ENCODE data around the gene TAF1D. TPM values are rescaled to one million over a fixed set of nuclear protein-coding genes. Genes with fewer than 3 reads are reported as not detected.

Gene TAF1D
- 793 and 868 TPM in 2 replicates for total RNA-seq (2013; cell fraction: nucleolus; rRNA removed)
- total RNA-seq (2014; rRNA removed) (191 and 254 TPM in 2 replicates), total RNA-seq (2014; rRNA removed; fragmentation: Illumina TruSeq; extraction: Trizol) (301 and 314 TPM in 2 replicates), total RNA-seq (2021) (180 and 206 TPM in 2 replicates), polyA plus RNA-seq (2011; rRNA removed) (224 and 373 TPM in 2 replicates), polyA plus RNA-seq (2014; fragmentation: Illumina TruSeq; extraction: Trizol) (270 and 380 TPM in 2 replicates), polyA plus RNA-seq (2014; fragmentation: Nextera tagmentation; extraction: Ambion mirVana) (100 to 1,000 TPM; 112 to 181 TPM), polyA plus RNA-seq (2014; rRNA removed) (179 and 220 TPM in 2 replicates), polyA plus RNA-seq (2016; fragmentation: Nextera tagmentation; extraction: Ambion mirVana) (100 to 1,000 TPM; 101 to 110 TPM), polyA minus RNA-seq (2011; rRNA and poly(A)+ RNA removed) (91.2 and 125 TPM in 2 replicates), Bru-seq, nascent RNA (percentile 99 among the genes with signal in this experiment), BruChase-seq, experiment 1, labeled RNA remaining after a 6-hour chase (percentile 99 among the genes with signal in this experiment), BruChase-seq, experiment 2, labeled RNA remaining after a 2-hour chase (percentile 99 among the genes with signal in this experiment)
- polyA plus RNA-seq (2011; ENCODE audit: low read depth) = 109 TPM
- polyA plus RNA-seq (2011; cell fraction: cytosol; rRNA removed) = 52.9 and 55.8 TPM in 2 replicates
- polyA plus RNA-seq (2011; cell fraction: nucleus; rRNA removed) = 359 and 420 TPM in 2 replicates
- 132 and 157 TPM in 2 replicates for polyA plus RNA-seq (2012)
- polyA minus RNA-seq (2011; cell fraction: cytosol; rRNA and poly(A)+ RNA removed) = 60.7 and 72.5 TPM in 2 replicates
- 233 and 316 TPM in 2 replicates for polyA minus RNA-seq (2011; cell fraction: nucleus; rRNA and poly(A)+ RNA removed)
- long read RNA-seq, experiment 1, partial matches to known transcripts = 11 of 30 reads
- long read RNA-seq, experiment 1, other reads (novel, unspliced or antisense) = 16 of 30 reads
- long read RNA-seq, experiment 2, transcript TAF1D-203 (6 exons, 2,082 nt) = major isoform, 9 of 102 reads
- long read RNA-seq, experiment 2, partial matches to known transcripts = 65 of 102 reads
- long read RNA-seq, experiment 2, other reads (novel, unspliced or antisense) = 24 of 102 reads

GRCh38 chr11:93741094-93741881, at the start of gene TAF1D, which contains the start of gene C11orf54:
TAF1D (minus strand) TSS chr11:93741495; CDS start chr11:93739304, 2,191 bp downstream.
C11orf54 (plus strand) TSS chr11:93741672; CDS start chr11:93747394, 5,722 bp downstream.
- H3K79me2 ChIP-seq (ENCODE audit: control insufficient read depth, insufficient read depth, low read length) = peaks cover 72% of the 10 kb centered on the region
- H2AFZ ChIP-seq (ENCODE audit: control insufficient read depth, low read depth, low read length) = peak within 1 kb of the TSS; percentile 88
- under 1% methylated on average over 64 of the region's 65 CpGs for WGBS (ENCODE audit: insufficient coverage, insufficient replicate concordance, low lambda C conversion rate, missing lambda C conversion rate)
- intact Hi-C loops (cut with micrococcal nuclease; ENCODE audit: unreplicated experiment) (loop anchor here (1.0 to 5.0 kb wide), 2 partner anchors 43 to 199 kb away; partner anchors contain the start of genes MED17 and SMCO4), in situ Hi-C loops (cut with MboI) (no loop called here)
- H3K9ac ChIP-seq (ENCODE audit: control insufficient read depth, insufficient read depth, low read length) = peak within 1 kb of the TSS; percentile 100
- peaks cover 0 to 13% of the 10 kb centered on the region in 2 experiments for H3K36me3 ChIP-seq (ENCODE audit: control insufficient read depth in 2 of 2, insufficient read depth in 2 of 2, low read length in 1 of 2)
- SMC1A ChIA-PET (ENCODE audit: uncharacterized antibody, unreplicated experiment) = interaction anchor here (0.7 to 7.8 kb wide), 11 partner anchors 10 to 199 kb away, joined by 3 to 74 read pairs (median 3); partner anchors contain the start of genes CEP295 and MED17
- no peaks in the 10 kb centered on the region for H3K9me3 ChIP-seq (replicated peaks; ENCODE audit: control insufficient read depth, insufficient read depth, low read length)
- DNase-seq (ENCODE audit: low read depth, low spot score) = peak; percentile 93
- no peaks in the 10 kb centered on the region; the same call in none of the 2 replicates for H3K4me1 ChIP-seq (ENCODE audit: control insufficient read depth, insufficient read depth, low read length)
- peak within 1 kb of the TSS; percentile 91 for H3K27ac ChIP-seq (ENCODE audit: control insufficient read depth, insufficient read depth)
- peak; percentile 85 for ATAC-seq
- CTCF ChIA-PET = interaction anchor here (0.7 to 4.5 kb wide), 8 partner anchors 9 to 88 kb away, joined by 3 to 36 read pairs (median 4); partner anchors contain the start of genes CEP295 and MED17
- POLR2A ChIA-PET = interaction anchor here (0.5 to 6.4 kb wide), 21 partner anchors 9 to 1490 kb away, joined by 3 to 85 read pairs (median 3); partner anchors contain the start of genes CEP295, MED17 and SESN3
- RAD21 ChIA-PET (ENCODE audit: unreplicated experiment) = interaction anchor here (0.7 to 4.1 kb wide), 8 partner anchors 11 to 652 kb away, joined by 3 to 40 read pairs (median 9); partner anchors contain the start of genes CEP295 and MED17
- BruUV-seq (replicated peaks) = TSS peak; percentile 73
- H3K4me3 ChIP-seq = peak within 1 kb of the TSS; percentile 76
- H3K27me3 ChIP-seq (replicated peaks in 1 of 2; ENCODE audit: control insufficient read depth in 2 of 2, insufficient read depth in 2 of 2, low read length in 1 of 2) = no peaks in the 10 kb centered on the region
- H3K4me2 ChIP-seq (ENCODE audit: control insufficient read depth, insufficient read depth) = peak within 1 kb of the TSS; percentile 83
- FAIRE-seq = peak; percentile 90
- no peaks in the 10 kb centered on the region for H4K20me1 ChIP-seq (ENCODE audit: control insufficient read depth, insufficient read depth)
- no peak for TF ChIP-seq CHD1 (IDR thresholded peaks at IDR 0.05; ENCODE audit: low read depth, low read length)
- TF ChIP-seq ZBED1 (IDR thresholded peaks at IDR 0.05; ENCODE audit: borderline replicate concordance) = peak; percentile 93
- no peak for TF ChIP-seq CEBPB (IDR thresholded peaks at IDR 0.05; ENCODE audit: borderline replicate concordance in 1 of 2, low read depth in 2 of 2, low read length in 2 of 2)
- TF ChIP-seq NKRF (conservative IDR thresholded peaks at IDR 0.05) = peak; percentile 62
- no peak for TF ChIP-seq FOXK2 (IDR thresholded peaks at IDR 0.05)
- TF ChIP-seq BHLHE40 (IDR thresholded peaks at IDR 0.05; ENCODE audit: borderline replicate concordance in 1 of 2, low read depth in 2 of 2, low read length in 1 of 2) = peak in 1 of 2 experiments; percentile 52; a peak in 1 of 4 replicates
- TF ChIP-seq SPI1 (IDR thresholded peaks at IDR 0.05; ENCODE audit: borderline replicate concordance, insufficient read depth, low read depth, low read length) = no peak
- peak; percentile 19; the same call in 1 of the 2 replicates for TF ChIP-seq BCL11A (IDR thresholded peaks at IDR 0.05; ENCODE audit: low read depth, low read length)
- no peak for TF ChIP-seq TCF7 (IDR thresholded peaks at IDR 0.05; ENCODE audit: borderline replicate concordance)
- TF ChIP-seq TARDBP (IDR thresholded peaks at IDR 0.05; ENCODE audit: borderline replicate concordance) = 0 out of 2 replicates have a peak, but pooled peaks have one; percentile 23
- TF ChIP-seq YY1 (IDR thresholded peaks at IDR 0.05; ENCODE audit: low read depth, low read length) = peak; percentile 95
- no peak for TF ChIP-seq ZNF24 (IDR thresholded peaks at IDR 0.05)

Data from GM12878 (cell line).